SK-N-SH treated with all-trans-retinoic acid at 6 μM for 48 hours (cell line): ENCODE measurements around the gene TPRG1.

ENCODE experiments used
- ATAC-seq: fragments of 200-7000 bp; cut with Tn5 transposase; 3 replicates; pipeline ENCODE4 v1.9.1; 2020; ENCODE audit warnings: mild to moderate bottlenecking, moderate library complexity
- ARNTL ChIP-seq: fragments of 450-650 bp; formaldehyde crosslinking; IDR thresholded peaks from 2 replicates; pipeline ENCODE4 v1.5.0; 2020; ENCODE audit warnings: low read depth, mild to moderate bottlenecking, moderate library complexity, borderline replicate concordance
- BACH2 ChIP-seq: fragments of 250-450 bp; sonication (Bioruptor Pico); IDR thresholded peaks from 2 replicates; pipeline ENCODE4 v1.9.0; 2021; ENCODE audit warnings: mild to moderate bottlenecking, borderline replicate concordance
- GLIS3 ChIP-seq: fragments of 250-450 bp; sonication (Bioruptor Pico); IDR thresholded peaks from 2 replicates; pipeline ENCODE4 v1.5.0; 2020; ENCODE audit warnings: mild to moderate bottlenecking, moderate library complexity
- ISL1 ChIP-seq: fragments of 250-450 bp; sonication (Bioruptor Pico); IDR thresholded peaks from 2 replicates; pipeline ENCODE4 v2.1.2; 2022; ENCODE audit warnings: mild to moderate bottlenecking, moderate library complexity
- OSR1 ChIP-seq: fragments of 250-450 bp; sonication (Bioruptor Pico); IDR thresholded peaks from 2 replicates; pipeline ENCODE4 v1.8.0; 2022; ENCODE audit warnings: moderate library complexity, mild to moderate bottlenecking, inconsistent platforms
- PATZ1 ChIP-seq: fragments of 250-450 bp; sonication (Bioruptor Pico); IDR thresholded peaks from 2 replicates; pipeline ENCODE4 v1.8.0; 2020; ENCODE audit warnings: mild to moderate bottlenecking, moderate library complexity, borderline replicate concordance
- PPARA ChIP-seq: fragments of 250-450 bp; sonication (Bioruptor Pico); IDR thresholded peaks from 2 replicates; pipeline ENCODE4 v1.5.0; 2020; ENCODE audit warnings: mild to moderate bottlenecking, borderline replicate concordance
- RARB ChIP-seq: fragments of 250-450 bp; sonication (Bioruptor Pico); IDR thresholded peaks from 2 replicates; pipeline ENCODE4 v1.8.0; 2021; ENCODE audit warnings: mild to moderate bottlenecking, moderate library complexity
- TCF4 ChIP-seq: fragments of 250-450 bp; sonication (Bioruptor Pico); IDR thresholded peaks from 2 replicates; pipeline ENCODE4 v1.8.0; 2021; ENCODE audit warnings: mild to moderate bottlenecking, moderate library complexity, borderline replicate concordance
- TOX ChIP-seq: fragments of 250-450 bp; sonication (Bioruptor Pico); IDR thresholded peaks from 2 replicates; pipeline ENCODE4 v1.8.0; 2021; ENCODE audit warnings: mild to moderate bottlenecking, moderate library complexity, borderline replicate concordance
- TSHZ2 ChIP-seq: fragments of 250-450 bp; sonication (Bioruptor Pico); IDR thresholded peaks from 2 replicates; pipeline ENCODE4 v1.5.0; 2020; ENCODE audit warnings: mild to moderate bottlenecking, moderate library complexity
- ZC3H10 ChIP-seq: fragments of 250-450 bp; sonication (Bioruptor Pico); IDR thresholded peaks from 2 replicates; pipeline ENCODE4 v1.5.1; 2021; ENCODE audit warnings: mild to moderate bottlenecking, moderate library complexity
- ZFP3 ChIP-seq: fragments of 250-450 bp; sonication (Bioruptor Pico); IDR thresholded peaks from 2 replicates; pipeline ENCODE4 v1.5.0; 2020; ENCODE audit warnings: mild to moderate bottlenecking, moderate library complexity
- ZFP30 ChIP-seq: fragments of 450-650 bp; formaldehyde crosslinking; IDR thresholded peaks from 2 replicates; pipeline ENCODE4 v1.5.0; 2022; ENCODE audit warnings: mild to moderate bottlenecking, moderate library complexity
- ZNF565 ChIP-seq: fragments of 450-650 bp; formaldehyde crosslinking; conservative IDR thresholded peaks from 2 replicates; pipeline ENCODE4 v1.5.0; 2020; ENCODE audit warnings: low read depth, mild to moderate bottlenecking, moderate library complexity
- TF ChIP-seq, protein P1 (sequence below): fragments of 250-450 bp; sonication (Bioruptor Pico); IDR thresholded peaks from 2 replicates; pipeline ENCODE4 v1.5.1; 2021; ENCODE audit warnings: mild to moderate bottlenecking, moderate library complexity
- TF ChIP-seq, protein P2 (sequence below): fragments of 250-450 bp; sonication (Bioruptor Pico); IDR thresholded peaks from 2 replicates; pipeline ENCODE4 v1.5.1; 2020; ENCODE audit warnings: low read depth, mild to moderate bottlenecking, moderate library complexity

Gene TPRG1

DNA sequence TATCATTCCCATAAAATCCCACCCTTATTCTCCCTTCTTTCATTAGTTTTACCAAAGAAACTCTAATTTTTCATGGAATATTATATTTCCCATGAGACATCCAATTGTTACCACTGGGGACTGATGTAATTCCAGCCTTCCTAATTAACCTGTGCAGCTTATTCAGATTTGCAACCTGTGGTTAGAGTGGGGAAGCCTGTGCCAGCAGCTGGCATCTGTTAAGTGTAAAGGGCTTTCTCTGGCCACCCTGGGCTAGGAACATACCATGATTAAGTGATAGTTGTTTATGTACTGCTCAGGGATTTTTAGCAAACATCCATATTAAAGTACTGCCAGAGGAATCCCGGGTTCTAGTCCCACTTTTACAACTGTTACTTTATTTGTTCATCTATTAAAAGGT is 78.2 kb downstream of the TPRG1 start:
- no peak for TF ChIP-seq ZFP3
- TF ChIP-seq OSR1 (CRISPR knock-in tag), result no peak
- TF ChIP-seq PATZ1, result no peak
- no peak for TF ChIP-seq TSHZ2 (CRISPR knock-in tag)
- no peak for TF ChIP-seq TOX (CRISPR knock-in tag)
- TF ChIP-seq ZNF565, result no peak
- TF ChIP-seq, protein P1, sequence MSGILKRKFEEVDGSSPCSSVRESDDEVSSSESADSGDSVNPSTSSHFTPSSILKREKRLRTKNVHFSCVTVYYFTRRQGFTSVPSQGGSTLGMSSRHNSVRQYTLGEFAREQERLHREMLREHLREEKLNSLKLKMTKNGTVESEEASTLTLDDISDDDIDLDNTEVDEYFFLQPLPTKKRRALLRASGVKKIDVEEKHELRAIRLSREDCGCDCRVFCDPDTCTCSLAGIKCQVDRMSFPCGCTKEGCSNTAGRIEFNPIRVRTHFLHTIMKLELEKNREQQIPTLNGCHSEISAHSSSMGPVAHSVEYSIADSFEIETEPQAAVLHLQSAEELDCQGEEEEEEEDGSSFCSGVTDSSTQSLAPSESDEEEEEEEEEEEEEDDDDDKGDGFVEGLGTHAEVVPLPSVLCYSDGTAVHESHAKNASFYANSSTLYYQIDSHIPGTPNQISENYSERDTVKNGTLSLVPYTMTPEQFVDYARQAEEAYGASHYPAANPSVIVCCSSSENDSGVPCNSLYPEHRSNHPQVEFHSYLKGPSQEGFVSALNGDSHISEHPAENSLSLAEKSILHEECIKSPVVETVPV (CRISPR knock-in tag), result no peak
- TF ChIP-seq ARNTL (CRISPR knock-in tag), result no peak
- TF ChIP-seq, protein P2, sequence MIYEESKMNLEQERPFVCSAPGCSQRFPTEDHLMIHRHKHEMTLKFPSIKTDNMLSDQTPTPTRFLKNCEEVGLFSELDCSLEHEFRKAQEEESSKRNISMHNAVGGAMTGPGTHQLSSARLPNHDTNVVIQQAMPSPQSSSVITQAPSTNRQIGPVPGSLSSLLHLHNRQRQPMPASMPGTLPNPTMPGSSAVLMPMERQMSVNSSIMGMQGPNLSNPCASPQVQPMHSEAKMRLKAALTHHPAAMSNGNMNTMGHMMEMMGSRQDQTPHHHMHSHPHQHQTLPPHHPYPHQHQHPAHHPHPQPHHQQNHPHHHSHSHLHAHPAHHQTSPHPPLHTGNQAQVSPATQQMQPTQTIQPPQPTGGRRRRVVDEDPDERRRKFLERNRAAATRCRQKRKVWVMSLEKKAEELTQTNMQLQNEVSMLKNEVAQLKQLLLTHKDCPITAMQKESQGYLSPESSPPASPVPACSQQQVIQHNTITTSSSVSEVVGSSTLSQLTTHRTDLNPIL (CRISPR knock-in tag), result no peak
- TF ChIP-seq BACH2 (CRISPR knock-in tag), result no peak
- no peak for TF ChIP-seq TCF4 (CRISPR knock-in tag)
- no peak for TF ChIP-seq PPARA (CRISPR knock-in tag)
- no peak for TF ChIP-seq RARB (CRISPR knock-in tag)
- no peak for ATAC-seq

DNA sequence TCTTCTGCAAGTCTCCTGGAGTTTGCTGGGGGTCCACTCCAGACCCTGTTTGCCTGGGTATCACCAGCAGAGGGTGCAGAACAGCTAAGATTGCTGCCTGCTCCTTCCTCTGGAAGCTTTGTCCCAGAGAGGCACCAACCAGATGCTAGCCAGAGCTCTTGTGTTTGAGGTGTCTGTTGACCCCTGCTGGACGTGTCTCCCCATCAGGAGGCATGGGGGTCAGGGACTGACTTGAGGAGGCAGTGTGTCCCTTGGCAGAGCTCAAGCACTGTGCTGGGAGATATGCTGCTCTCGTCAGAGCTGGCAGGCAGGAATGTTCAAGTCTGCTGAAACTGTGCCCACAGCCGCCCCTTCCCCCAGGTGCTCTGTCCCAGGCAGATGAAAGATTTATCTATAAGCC is 86.5 kb downstream of the TPRG1 start:
- no peak for ATAC-seq
- no peak for TF ChIP-seq GLIS3 (CRISPR knock-in tag)
- TF ChIP-seq ZC3H10 (CRISPR knock-in tag), result no peak

GRCh38 chr3:189260556-189261493 is 89.1 kb downstream of the TPRG1 start:
- ATAC-seq, result no peak
- TF ChIP-seq, protein P2 (CRISPR knock-in tag), result no peak
- no peak for TF ChIP-seq ISL1 (CRISPR knock-in tag)
- TF ChIP-seq RARB (CRISPR knock-in tag), result no peak

DNA sequence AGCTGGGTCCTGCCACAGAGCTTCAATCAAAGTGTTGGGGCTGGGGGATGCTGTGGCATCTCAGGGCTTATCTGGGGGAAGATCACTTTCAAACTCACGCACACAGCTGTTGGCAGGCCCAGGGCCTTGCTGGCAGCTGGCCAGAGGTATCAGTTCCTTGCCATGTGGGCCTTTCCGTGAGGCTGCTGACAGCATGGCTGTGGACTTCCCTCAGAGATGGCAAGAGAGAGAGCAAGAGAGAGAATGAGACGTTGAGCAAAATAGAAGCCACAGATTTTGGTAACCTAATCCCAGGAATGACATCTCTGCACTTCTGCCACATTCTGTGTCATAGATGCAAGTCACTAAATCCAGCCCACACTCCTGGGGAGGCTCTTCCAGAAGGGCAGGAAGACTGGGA is 91.0 kb downstream of the TPRG1 start:
- TF ChIP-seq TCF4 (CRISPR knock-in tag) (no peak), OSR1 (CRISPR knock-in tag) (no peak), BACH2 (CRISPR knock-in tag) (no peak), ZFP30 (CRISPR knock-in tag) (no peak)

More for the DNA sequence above, 91.0 kb downstream of the TPRG1 start:
- no peak for ATAC-seq
